GM21515 (cell line): ENCODE data around the gene CDH22.

Experiments
- ATAC-seq: cut with Tn5 transposase; IDR thresholded peaks from one replicate; pipeline ENCODE4 v1.9.1; 2021; ENCODE audit not compliant: unreplicated experiment

CDH22 gene, protein sequence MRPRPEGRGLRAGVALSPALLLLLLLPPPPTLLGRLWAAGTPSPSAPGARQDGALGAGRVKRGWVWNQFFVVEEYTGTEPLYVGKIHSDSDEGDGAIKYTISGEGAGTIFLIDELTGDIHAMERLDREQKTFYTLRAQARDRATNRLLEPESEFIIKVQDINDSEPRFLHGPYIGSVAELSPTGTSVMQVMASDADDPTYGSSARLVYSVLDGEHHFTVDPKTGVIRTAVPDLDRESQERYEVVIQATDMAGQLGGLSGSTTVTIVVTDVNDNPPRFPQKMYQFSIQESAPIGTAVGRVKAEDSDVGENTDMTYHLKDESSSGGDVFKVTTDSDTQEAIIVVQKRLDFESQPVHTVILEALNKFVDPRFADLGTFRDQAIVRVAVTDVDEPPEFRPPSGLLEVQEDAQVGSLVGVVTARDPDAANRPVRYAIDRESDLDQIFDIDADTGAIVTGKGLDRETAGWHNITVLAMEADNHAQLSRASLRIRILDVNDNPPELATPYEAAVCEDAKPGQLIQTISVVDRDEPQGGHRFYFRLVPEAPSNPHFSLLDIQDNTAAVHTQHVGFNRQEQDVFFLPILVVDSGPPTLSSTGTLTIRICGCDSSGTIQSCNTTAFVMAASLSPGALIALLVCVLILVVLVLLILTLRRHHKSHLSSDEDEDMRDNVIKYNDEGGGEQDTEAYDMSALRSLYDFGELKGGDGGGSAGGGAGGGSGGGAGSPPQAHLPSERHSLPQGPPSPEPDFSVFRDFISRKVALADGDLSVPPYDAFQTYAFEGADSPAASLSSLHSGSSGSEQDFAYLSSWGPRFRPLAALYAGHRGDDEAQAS

DNA sequence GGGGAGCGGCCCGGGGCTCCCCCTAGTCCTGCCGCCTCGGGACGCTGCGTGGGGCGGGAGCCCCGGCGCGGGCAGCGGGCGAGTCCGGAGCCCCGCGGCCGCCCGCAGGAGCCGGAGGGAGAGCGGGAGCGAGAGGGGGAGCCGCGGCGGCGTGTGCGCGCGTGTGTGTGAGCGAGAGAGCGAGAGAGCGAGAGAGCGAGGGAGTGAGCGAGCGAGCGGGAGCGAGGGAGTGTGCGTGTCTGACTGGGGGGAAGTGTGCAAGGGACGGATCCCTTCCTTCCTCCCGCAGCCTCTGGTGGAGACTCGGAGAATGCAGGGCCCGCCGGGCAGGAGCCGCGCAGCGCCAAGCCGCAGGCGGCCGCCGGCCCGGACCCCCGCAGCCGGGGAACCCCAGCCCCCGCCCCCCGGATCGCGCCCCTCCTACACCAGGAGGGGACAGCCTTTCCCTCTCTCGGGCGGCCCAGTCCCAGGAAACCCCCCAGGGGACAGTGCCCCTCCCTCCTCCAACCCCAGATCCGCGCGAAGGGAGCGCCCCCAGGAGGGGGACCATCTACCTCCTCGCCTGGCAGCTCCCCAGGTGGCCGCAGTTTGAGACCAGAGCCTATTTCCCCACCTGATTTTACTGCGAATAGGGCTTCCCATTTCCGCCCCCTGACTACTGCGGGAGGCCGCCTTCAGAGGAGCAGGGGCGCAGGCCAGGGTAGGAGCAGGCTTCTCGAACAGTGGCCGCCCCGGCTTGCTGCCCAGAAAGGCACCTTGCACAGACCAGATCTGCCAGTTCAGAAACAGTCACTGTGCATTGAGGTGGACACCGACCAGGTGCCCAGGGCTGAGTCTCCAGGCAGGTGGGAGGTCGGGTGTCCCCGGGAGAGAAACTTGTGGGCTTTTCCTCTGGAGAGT, at the start of gene CDH22:
CDH22 (minus strand) TSS at position 241 of the 900 bp plus-strand sequence. CDS start 57,204 bp downstream, outside the sequence.
- no peak for ATAC-seq

GRCh38 chr20:46357030-46357514, 48.8 kb upstream of the CDH22 start:
- ATAC-seq: no peak

DNA sequence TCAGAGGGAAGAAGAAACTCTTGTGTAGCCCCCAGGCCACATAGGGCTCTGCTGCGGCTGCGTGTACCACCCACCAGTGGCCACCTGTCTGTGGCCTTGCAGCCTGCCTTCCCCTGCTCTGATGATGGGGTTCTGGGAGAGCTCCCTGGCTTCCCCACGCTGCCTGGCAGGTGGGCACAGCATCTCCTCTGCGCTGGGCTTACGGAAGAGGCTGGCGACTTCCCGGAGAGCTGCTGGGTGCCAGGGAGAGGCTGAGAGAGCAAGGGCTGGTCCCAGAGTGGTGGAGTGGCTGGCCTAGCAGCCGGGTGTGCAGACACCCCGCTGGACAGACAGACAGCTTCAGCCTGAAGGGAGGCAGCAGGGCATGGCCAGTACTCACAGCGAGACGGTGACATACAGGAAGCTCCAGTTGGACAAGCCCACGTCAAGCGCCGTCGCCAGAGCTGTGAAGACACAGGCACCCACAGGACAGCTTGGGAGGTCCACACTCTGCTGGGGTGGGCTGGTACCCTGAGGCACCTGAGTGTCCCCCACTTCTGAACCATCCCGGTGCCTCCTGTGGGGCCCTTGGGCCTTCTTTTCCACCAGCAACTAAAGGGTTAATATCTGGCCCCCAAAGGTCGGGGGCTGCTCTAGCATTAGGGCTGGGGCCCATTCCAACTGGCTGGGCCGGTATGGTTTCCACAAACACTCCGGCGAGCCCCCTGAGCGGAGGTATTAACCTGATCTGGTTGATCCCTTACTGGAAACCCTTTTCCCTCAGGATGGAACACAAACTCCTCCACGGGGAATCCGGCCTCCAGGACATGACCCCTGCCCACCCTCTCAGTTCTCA, 48.1 kb upstream of the CDH22 start:
- ATAC-seq: no peak

- no peak for ATAC-seq
Observed at GRCh38 chr20:46355778-46356177, 47.5 kb upstream of the CDH22 start.

DNA sequence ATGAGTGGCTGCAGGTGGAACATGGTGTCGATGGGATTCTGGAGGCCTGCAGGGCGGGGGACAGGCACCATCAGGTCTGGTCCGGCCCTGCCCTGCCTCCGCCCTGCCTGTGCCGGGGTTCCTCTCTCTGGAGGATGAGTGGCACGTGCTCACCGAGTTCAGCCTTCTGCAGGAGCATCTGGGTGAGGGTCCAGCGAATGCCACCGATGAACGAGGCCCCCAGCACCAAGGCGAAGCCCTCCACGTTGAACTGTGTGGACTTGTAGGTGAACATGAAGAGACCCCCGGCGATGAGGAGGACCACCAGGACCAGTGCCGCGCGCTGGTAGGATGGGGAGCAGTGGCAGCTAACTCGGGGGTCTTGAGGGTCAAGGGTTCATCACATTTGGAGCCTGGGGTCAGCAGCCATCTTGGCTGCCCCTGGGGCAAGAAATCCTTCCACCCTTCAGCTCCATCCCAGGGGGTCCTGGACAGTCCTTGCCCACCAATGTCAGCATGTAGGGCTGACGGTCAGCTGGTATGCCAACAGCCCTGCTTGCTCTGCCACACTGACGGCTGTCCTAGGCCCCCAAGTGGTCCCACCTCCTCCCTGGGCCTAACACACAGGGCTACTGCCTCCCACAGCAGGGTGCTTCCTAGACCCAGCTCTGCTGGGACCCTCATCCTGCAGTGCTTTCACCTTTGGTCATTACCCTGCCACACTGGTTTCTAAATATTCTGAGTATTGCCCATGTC, 46.8 kb upstream of the CDH22 start:
- no peak for ATAC-seq

DNA sequence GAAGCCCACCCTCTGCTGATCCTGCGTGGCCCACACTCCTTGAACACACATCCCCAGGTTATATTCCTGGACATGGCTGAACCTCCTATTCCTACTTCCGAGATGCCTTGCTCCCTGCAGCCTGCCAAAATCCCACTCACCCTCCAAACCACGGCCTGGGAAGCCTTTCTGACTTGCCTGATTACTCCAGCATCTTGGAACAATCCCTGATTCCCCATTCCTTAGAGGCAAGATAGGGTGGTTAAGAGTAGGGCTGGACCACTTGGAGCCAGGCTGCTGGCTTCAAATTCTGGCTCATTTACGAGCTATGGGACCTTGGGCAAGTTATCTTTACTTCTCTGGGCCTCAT, 45.9 kb upstream of the CDH22 start:
- no peak for ATAC-seq

- no peak for ATAC-seq
Observed at GRCh38 chr20:46353500-46354206, 45.4 kb upstream of the CDH22 start.

DNA sequence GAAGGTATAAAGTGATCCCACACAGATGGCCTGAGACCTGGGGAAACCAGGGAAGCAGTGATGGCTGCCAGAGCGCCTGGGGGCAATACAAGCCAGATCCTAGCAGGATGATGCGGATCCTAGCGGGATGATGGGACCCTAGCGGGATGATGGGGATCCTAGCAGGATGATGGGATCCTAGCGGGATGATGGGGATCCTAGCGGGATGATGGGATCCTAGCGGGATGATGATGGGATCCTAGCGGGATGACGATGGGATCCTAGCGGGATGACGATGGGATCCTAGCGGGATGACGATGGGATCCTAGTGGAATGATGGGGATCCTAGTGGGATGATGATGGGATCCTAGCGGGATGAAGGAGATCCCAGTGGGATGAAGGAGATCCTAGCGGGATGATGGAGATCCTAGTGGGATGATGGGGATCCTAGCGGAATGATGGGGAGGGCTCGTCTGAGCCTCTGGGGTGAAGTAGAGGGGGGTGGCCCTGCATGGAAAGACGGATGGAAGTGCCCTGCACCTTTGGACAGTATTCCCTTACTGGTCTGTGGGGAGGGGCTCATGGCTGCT, 44.2 kb upstream of the CDH22 start:
- ATAC-seq: no peak

- no peak for ATAC-seq
Observed at GRCh38 chr20:46351357-46352058, 43.2 kb upstream of the CDH22 start.

DNA sequence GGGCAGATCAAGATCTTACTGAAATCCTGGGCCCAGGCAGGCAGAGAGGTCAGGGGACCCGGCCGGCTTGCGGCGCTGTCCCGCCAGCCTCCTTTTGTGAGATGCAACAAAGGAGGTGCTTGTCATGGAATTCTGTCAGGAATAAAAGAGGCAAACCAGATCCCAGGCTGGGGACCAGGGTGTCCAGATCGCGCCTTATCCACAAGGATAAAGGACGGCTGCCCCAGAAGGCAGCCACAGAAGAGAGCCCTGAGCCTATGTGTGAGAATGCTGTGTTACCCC, 42.6 kb upstream of the CDH22 start:
- ATAC-seq: no peak

- ATAC-seq: peak; percentile 46
Observed at GRCh38 chr20:46350201-46350985, 42.1 kb upstream of the CDH22 start.

GRCh38 chr20:46349742-46350056, 41.4 kb upstream of the CDH22 start:
- no peak for ATAC-seq

- ATAC-seq: no peak
Observed at GRCh38 chr20:46349035-46349741, 40.9 kb upstream of the CDH22 start.

GRCh38 chr20:46347841-46348803, 39.8 kb upstream of the CDH22 start:
- ATAC-seq: no peak

DNA sequence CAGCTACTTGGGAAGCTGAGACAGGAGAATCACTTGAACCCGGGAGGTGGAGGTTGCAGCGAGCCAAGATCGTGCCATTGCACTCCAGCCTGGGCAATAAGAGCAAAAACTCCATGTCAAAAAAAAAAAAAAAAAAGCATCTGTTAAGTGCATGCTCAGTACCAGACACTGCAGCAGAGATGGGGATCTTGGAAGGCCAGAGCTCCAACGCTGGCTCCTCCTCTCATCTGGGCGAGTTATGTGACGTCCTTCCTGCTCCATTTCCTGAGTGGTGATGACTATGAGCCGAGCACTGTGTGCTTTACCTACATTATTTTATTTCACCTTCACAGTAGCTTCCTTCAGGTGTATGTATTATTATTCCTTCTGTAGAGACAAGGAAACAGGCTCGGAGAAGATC, 38.5 kb upstream of the CDH22 start:
- ATAC-seq: no peak
